SIG-M5 (cell line): ENCODE measurements around the gene PGLYRP4.

Source experiments
- DNase-seq: peaks from one replicate; lab custom pipeline; 2025; lab: John Stamatoyannopoulos, UW

The PGLYRP4 gene

DNA sequence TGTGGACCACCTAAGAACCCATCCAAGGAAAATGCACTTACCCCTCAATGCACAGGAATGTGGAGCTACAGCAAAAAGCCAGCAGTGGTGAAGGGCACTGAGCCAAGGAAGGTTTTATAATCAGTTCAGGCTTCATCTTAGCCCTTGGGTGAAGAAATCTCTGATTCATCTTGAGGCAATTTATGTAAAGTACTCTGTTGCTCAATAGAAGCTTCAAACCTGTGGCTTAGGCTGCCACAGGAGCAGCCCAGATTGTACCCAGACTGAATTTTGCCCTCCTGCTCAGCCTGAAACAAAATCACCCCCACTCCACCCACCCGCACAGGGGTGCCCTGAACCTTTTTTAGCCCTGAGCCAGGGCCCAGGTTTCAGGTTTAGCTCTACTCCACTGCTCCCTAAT lies 26.9 kb upstream of the PGLYRP4 start, which contains the start of gene S100A12:
S100A12 (minus strand) TSS at position 111 of the 400 bp plus-strand sequence. CDS start 1,029 bp downstream, outside the sequence.
- peak; percentile 70 for DNase-seq

DNA sequence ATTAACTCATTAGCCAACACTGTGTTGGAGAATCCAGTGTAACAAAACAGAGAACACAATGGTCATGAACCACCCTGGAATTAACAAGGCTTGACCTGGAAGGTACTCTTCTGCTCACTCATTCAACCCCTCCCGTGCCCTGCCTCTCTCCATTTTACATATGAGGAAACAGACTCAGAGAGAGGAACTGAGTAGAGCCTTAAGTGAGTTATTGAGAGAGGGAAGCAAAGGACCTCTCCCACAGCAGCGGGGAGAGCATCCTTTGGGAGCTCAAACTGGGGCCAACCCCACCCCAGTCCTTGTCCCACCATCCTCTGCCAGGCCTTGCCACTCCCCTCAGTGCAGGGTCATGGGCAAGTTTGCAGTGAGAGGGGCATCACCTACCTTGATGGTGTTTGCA lies 25.4 kb upstream of the PGLYRP4 start:
- no peak for DNase-seq

DNA sequence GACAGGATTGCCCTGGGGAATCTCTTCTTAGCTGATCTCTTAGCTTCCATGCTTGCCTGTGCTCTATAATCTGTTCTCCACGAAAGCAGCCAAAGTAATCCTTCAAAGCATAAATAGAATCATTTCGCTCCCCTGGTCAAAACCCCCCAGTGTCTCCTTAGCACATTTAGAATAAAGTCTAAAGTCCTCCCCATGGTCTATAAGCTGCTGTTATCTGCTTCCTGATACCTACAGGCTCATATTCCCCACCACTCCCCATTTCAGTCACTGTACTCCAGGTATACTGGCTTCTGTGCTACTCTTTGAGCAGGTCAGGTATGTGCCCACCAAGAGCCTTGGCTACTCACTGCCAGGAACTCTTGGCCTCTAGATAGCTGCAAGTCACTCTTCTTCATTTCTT lies 23.9 kb upstream of the PGLYRP4 start:
- no peak for DNase-seq

DNA sequence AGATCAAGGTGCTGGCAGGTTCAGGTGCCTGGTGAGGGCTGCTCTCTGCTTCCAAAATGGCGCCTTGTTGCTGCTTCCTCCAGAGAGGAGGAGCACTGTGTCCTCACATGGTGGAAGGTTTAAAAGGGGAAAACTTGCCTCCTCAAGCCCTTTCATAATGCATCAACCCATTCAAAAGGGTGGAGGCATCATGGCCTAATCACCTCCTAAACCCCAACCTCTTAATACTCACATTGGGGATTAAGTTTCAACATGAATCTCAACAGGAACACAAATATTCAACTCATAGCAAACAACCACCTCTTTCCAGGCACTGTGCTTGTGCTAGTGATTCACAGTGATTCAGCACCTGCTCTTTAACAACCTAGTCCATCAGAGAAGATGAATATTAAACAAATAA lies 22.6 kb upstream of the PGLYRP4 start:
- DNase-seq: no peak

DNA sequence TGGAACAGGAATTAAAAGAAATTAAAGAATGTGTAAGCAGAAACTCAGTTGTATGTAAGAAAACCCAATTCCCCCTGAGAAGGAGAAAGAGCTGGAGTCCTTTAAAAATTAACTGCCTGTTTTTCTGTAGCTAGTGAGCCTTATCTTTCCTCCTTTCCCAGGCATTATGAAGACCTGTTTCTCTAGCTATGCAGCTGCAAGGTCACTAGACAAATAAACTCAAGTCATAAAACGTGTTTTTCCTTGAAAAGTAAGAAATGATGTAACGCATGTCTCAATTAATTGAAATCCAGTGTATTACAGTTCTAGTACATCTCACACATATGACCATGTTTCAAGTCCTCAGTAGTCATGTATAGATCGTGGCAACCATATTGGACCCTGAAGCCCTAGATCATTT lies 21.5 kb upstream of the PGLYRP4 start:
- no peak for DNase-seq

DNA sequence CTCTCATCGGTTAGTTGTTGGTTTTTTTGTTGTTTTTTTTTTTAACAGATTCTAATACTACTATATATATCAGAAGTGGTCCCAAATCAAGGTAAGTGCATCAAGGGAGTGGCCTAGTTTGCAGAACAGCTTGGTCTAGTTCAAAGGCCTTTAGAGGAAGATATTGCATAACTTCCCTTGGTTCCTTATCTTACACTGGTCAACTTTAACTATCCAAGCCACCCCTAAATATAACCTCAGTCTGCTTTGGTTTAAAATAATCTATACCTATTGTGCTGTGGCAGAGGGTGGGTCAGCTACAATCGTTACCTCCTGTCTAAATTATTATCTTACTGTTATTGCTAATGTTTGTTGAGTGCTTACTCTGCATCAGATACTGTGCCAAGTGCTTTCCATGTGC lies 19.9 kb upstream of the PGLYRP4 start:
- DNase-seq: no peak

DNA sequence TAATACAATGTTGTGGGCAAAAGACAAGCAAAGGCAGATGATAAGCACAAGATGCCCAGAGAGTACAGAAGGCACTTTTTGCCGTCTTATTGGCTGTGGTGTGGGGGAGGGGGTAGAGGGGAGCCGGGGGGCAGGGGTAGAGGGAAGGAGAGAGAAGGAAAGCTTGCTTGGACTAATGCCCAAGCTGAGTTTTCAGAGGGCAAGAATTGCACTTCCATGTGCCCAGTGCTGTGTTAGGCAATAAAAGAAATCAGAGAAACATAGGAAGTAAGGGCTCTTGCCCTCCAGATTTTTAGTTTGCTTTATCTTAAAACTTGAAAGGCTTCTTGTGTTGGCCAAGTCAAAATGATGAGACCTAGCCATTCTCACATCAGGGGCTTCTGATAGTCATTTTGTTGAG lies 18.4 kb upstream of the PGLYRP4 start:
- no peak for DNase-seq

DNA sequence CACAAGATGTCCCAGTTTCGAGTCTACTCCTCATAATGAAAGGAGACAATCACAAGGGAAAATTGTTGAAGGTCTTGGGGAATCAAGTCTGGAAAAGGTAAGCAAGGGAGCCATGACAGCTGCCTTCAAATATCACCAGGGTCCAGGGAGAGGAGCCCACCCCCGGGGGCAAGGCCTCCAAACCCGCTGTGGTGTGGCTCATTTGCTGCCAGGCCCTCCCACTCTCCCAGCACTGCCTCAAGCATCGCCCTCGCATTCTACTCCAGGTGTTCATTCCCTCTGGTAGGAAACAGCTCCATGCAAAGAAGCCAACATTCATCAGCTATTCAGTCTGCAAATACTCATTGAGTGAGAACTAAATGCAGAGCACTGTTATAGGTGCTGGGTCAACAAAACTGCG lies 17.6 kb upstream of the PGLYRP4 start:
- no peak for DNase-seq

DNA sequence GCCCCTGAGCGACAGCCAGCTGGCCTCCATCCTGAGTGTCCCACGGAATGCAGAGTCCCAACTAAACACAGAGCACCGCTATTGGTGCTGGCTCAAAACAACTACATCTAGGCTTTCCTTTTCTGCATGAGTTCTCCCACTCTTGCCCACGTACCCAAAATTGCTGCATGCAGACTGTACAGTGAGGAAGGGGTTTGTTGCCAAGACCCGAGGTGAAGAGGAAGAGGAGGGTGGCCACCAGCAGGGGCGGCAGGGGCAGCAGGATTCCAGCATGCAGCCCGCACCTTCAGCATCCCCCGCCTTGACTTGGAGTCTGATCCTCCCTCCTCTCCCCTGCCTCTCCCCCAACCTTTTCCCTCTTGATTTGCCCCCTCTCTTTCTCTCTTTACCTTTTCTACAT lies 17.1 kb upstream of the PGLYRP4 start:
- no peak for DNase-seq

DNA sequence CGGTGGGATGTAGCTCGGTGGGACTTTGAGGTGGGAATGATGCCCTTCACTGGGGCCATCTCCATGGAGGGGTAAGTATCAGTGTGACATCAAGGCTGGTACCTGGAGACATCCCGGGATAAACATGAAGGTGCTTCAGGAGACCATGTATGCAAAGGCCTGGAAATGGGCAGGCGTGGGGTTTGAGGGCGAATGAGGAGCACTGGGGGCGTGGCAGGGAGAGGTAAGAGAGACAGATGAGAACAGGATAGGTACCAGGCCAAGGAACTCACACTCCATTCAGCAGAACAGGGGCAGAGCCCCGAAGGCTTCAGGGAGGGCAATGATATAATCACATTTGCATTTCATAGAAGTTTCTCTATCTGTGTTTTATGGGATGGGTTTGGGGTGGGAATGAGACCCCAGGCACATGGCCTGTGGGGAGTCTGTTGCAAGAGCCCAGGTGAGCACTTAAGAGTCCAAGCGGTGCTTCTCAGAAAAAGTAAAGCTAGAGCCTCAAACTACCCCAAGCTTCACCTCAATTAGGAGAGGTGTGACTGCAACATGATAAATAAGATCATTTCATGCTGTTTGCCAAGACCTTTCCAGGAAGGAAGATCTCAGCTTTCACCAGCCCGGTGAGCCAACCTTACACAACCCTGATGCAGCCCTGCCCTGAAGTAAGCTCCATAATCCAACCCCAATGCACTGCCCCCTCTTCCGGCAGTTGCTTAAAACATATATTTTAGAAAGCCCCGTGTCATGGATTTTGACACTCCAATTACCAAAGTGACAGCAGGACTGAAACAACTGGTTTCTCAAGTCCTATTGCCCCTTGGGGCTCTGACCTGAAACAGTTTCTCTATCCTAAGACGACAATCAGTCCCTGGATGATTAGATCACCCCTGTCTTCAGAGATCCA lies 16.4 kb upstream of the PGLYRP4 start:
- no peak for DNase-seq

DNA sequence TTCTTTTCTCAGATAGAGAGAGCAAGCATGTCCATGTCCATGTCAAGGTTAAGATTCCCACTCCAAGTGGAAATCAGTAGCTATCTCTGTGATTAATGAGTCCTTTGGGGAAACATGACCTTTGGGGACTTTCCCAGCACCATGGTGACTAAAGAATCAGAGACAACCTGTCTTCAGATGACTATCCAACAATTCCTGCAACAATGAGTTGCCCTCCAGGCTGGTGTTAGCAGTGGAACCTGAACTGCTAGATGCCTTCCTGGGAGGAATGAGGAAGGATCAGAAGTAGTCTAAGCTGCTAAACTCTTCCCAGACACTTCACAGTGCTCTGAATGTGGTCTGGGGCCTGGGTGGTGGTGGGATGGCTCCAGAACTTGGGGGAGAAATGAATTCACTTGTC lies 15.5 kb upstream of the PGLYRP4 start:
- DNase-seq: no peak

DNA sequence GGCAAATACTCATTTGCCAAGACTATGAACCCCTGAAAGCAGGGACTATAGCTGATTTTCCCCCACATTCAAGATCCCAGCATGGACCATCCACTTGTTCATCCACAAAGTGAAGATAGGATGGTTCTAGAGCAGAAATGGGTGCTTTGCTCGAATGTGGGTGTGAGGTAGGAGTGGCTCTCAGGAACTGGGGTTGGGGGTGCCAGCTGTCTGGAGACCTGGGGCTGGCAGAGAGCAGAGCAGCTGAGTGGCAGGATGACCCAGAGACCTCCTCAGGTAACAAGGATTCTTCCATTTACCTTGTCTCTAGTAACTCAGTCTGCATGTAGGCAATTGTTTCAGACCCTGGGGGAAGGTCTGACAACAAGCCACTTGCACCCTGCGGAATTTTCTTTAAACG lies 15.0 kb upstream of the PGLYRP4 start:
- DNase-seq: no peak

DNA sequence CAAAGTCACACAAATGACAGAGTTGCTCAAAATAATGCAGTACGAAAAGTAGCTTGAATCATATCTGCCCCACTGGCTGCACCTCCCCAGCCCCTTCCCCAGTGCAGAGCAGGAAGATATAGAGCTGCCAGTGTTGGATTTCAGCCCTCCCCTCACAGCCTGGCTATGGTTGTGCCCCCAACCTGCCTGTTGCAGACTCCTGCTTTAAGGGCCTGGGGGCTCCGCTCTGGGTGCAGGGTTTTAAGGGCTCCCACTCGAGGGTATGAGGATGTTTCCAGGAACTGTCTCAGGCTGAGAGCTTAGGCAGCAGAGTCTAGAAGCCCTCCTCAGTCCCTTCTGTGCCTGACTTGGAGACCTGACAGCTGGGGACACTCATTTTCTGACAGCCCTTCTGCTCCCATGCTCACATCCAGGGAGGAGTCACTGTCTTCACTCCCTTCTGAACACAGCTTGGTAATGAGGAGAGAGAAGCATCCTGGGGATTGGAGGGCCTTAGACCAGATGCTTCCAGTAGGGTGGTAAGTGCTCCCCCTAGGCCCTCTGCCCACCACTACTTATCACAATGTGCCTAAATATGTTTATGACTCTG lies 13.6 kb upstream of the PGLYRP4 start:
- no peak for DNase-seq

DNA sequence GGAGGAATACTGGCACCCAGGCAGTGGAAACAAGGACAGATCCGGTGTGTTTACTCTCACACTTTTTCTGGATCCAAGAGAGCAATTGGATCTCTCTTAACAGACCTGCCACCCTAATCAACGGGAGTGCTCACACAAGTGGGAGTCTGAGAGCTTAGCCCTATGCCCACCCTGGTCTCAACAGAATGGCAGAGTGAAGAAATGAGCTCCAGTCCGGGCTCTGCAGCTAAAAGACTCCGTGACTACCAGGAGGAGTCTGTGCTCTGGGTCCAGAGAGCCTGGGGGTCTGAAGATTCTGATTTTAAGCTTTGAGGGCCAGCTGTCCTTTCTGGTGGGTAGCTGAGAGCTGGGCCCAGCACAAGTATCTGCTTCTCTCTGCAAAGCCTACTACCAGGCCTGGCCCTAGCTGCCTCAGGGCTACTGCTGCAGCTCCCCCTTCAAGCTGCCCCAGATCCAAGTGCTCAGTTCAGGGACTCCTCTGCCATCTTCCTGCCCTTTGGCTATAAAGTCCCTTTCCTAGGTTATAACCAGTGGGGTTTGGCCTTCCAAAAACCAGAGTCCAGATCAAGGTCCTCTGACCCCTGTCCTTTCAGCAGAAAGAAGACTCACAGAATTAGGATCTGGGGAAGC lies 13.0 kb upstream of the PGLYRP4 start:
- DNase-seq: no peak

DNA sequence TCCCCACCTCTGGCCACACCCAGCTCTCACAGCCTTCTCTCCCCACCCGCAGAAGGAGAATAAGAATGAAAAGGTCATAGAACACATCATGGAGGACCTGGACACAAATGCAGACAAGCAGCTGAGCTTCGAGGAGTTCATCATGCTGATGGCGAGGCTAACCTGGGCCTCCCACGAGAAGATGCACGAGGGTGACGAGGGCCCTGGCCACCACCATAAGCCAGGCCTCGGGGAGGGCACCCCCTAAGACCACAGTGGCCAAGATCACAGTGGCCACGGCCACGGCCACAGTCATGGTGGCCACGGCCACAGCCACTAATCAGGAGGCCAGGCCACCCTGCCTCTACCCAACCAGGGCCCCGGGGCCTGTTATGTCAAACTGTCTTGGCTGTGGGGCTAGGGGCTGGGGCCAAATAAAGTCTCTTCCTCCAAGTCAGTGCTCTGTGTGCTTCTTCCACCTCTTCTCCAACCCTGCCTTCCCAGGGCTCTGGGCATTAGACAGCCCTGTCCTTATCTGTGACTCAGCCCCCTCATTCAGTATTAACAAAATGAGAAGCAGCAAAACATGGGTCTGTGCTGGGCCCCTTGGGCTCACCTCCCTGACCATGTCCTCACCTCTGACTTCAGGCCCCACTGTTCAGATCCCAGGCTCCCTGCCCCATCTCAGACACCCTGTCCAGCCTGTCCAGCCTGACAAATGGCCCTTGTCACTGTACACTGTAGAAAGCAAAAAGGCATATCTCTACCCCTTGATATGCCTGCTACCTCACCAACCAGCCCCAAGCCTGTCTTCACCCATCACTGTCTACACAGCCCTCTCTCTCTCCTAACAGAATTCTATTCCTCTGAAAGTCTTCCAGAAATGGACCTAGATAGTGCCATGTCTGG lies 12.2 kb upstream of the PGLYRP4 start:
- no peak for DNase-seq

DNA sequence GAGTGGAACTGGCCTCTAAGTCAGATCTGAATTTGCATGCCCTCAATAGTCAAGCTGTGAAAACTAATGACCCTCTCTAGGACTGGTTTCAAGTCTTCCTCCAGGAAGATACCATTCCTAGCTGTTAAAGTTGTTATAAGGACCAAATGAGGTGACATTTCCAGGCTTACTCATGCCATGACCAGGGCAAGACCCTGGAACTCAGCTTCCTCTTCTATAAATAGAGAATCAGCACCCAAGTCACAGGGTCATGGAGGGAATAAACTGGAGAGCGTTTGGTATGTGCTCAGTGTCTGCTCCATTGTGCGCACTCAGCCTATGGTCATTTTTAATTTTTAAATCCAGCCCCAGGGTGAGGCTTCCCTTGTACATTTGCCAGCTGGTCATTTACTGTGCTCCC lies 11.5 kb upstream of the PGLYRP4 start:
- DNase-seq: no peak

DNA sequence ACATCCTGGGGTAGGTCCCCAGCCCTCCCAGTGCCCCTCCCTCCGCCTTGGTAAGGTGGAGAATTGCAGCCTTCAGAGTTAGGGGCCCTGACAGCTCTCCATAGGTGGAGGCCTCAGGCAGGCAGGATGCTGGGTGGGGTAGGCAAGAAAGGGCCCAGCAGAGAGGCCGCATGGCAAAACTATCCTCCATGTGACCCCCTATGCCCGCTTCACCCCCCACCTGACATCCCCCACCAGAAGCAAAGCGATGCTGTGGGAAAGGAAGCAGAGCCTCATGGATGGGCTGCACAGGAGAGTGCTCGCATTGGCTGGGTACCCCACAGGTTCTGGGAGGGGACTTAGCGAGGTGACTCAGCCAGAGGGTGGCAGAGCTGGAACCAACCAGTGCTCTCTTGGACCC lies 10.6 kb upstream of the PGLYRP4 start:
- no peak for DNase-seq

DNA sequence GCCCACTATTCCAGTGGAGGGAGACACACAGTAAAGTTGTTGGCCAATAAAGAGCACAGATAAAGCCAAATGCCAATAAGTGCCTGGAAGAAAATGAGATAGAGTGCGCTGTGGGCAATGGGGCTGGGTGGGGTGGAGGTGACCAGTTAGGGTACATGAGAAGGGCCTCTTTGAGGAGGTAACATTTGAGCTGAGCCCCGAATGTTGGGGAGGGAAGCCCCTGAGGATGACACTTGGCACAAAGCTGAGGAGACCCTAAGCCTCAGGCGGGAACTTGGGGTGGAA lies 10.0 kb upstream of the PGLYRP4 start:
- no peak for DNase-seq

DNA sequence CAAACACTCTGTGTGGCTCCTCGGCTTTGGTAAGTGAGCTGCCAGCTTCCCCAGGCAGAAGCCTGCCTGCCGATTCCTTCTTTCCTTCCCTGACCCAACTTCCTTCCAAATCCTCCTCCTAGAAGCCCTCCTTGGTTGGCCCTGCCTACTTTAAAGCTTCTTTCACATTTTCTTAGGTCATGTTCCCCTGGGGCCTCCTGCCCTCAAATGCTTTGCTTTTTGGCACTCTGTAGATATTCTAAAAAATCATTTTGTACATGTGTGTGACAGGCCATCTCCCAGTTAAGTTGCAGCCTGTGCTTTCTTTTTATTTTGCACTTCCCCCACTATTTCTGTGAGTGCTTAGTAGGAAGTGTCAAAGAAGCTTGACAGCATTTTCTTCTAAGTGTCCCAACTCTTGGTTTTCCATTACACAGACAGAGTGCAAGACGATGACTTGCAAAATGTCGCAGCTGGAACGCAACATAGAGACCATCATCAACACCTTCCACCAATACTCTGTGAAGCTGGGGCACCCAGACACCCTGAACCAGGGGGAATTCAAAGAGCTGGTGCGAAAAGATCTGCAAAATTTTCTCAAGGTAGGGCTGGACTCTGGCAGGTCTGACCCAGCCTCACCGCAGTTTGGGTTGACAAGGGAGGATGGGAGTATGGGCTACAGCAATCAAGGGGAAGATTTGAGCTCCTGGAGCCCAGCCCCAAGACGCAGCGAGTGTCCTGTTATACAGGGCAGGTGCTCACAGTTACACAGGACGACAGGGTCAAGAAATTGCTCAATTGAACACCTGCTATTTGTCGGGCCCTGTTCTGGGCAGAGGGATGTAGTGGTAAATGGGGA lies 9.4 kb upstream of the PGLYRP4 start, which contains the start of gene S100A9:
S100A9 (plus strand) TSS at position 2 of the 838 bp plus-strand sequence; CDS start at position 432, 430 bp downstream.
- DNase-seq: peak; percentile 28

DNA sequence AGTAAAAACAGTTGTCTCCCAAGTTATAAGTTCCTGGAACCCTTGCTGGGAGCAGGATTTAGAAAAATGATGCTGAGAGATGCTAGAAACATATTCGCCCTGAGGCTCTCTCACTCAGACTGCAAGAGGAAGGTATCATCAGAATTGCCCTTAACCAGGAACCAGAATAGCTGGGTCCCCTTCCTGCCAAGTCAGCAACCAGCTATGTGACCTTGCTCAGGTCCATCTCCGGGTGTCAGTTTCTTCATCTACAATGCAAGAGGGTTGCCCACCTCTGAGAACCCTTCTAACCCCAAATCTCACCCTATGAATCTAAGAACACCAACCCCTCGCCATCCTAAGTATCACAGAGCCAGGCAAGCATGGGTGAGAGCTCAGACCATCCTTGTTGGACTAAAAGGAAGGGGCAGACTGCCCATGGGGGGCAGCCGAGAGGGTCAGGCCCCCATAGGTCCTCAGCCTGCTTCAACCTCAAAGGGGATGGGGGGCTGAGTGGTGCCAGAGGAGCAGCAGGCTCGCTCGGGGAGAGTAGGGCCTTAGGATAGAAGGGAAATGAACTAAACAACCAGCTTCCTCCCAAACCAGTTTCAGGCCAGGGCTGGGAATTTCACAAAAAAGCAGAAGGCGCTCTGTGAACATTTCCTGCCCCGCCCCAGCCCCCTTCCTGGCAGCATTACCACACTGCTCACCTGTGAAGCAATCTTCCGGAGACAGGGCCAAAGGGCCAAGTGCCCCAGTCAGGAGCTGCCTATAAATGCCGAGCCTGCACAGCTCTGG lies 8.6 kb upstream of the PGLYRP4 start:
- no peak for DNase-seq
